Ishikawa (cell line): Measurements from ENCODE around the gene TMEM212.

ENCODE experiments used
- CEBPB ChIP-seq: IDR thresholded peaks from 2 replicates; pipeline ENCODE4 v1.6.1; 2012
- CREB1 ChIP-seq: IDR thresholded peaks from 2 replicates; pipeline ENCODE4 v1.6.1; 2012; ENCODE audit warnings: low read depth
- EGR1 ChIP-seq: IDR thresholded peaks from 2 replicates; pipeline ENCODE4 v1.6.1; 2012
- EP300 ChIP-seq: IDR thresholded peaks from 2 replicates; pipeline ENCODE4 v1.6.1; 2012; ENCODE audit warnings: borderline replicate concordance
- FOXM1 ChIP-seq: IDR thresholded peaks from 2 replicates; pipeline ENCODE4 v1.6.1; 2012; ENCODE audit warnings: low read depth, borderline replicate concordance
- MAX ChIP-seq: IDR thresholded peaks from 2 replicates; pipeline ENCODE4 v1.6.1; 2012
- NFIC ChIP-seq: IDR thresholded peaks from 2 replicates; pipeline ENCODE4 v1.6.1; 2012
- RAD21 ChIP-seq: IDR thresholded peaks from 2 replicates; pipeline ENCODE4 v1.6.1; 2012; ENCODE audit warnings: low read depth
- REST ChIP-seq: IDR thresholded peaks from 2 replicates; pipeline ENCODE4 v1.6.1; 2012; ENCODE audit warnings: low read depth, mild to moderate bottlenecking
- TAF1 ChIP-seq: IDR thresholded peaks from 2 replicates; pipeline ENCODE4 v1.6.1; 2012; ENCODE audit warnings: low read depth, mild to moderate bottlenecking
- TCF12 ChIP-seq: IDR thresholded peaks from 2 replicates; pipeline ENCODE4 v1.6.1; 2012; ENCODE audit warnings: low read depth
- TEAD4 ChIP-seq: IDR thresholded peaks from 2 replicates; pipeline ENCODE4 v1.6.1; 2012
- USF1 ChIP-seq: IDR thresholded peaks from 2 replicates; pipeline ENCODE4 v1.6.1; 2012
- YY1 ChIP-seq: IDR thresholded peaks from 2 replicates; pipeline ENCODE4 v1.6.1; 2012; ENCODE audit warnings: low read depth
- ZBTB7A ChIP-seq: IDR thresholded peaks from 2 replicates; pipeline ENCODE4 v1.6.1; 2012; ENCODE audit warnings: low read depth

TMEM212 gene

GRCh38 chr3:171799501-171799900, 43.6 kb upstream of the TMEM212 start:
- TF ChIP-seq YY1 (no peak), RAD21 (no peak), CREB1 (no peak), MAX (no peak), REST (no peak), TEAD4 (no peak), EGR1 (no peak), USF1 (no peak), TCF12 (no peak), ZBTB7A (no peak), EP300 (no peak), NFIC (no peak), FOXM1 (no peak), CEBPB (no peak), TAF1 (no peak)

GRCh38 chr3:171801738-171802589, 41.2 kb upstream of the TMEM212 start:
- TF ChIP-seq RAD21 (no peak), CREB1 (no peak), TAF1 (no peak), CEBPB (no peak), REST (no peak), TCF12 (no peak), ZBTB7A (no peak), TEAD4 (no peak), NFIC (no peak), MAX (no peak), USF1 (no peak), EP300 (no peak), YY1 (no peak)

GRCh38 chr3:171802590-171802956, 40.6 kb upstream of the TMEM212 start:
- TF ChIP-seq EGR1 = no peak
- no peak for TF ChIP-seq TAF1
- no peak for TF ChIP-seq CEBPB
- no peak for TF ChIP-seq NFIC
- no peak for TF ChIP-seq ZBTB7A
- TF ChIP-seq EP300 = no peak
- TF ChIP-seq MAX = no peak
- TF ChIP-seq CREB1 = no peak
- no peak for TF ChIP-seq TCF12
- no peak for TF ChIP-seq RAD21
- TF ChIP-seq FOXM1 = no peak
- no peak for TF ChIP-seq USF1
- TF ChIP-seq TEAD4 = no peak
- TF ChIP-seq REST = no peak
- no peak for TF ChIP-seq YY1
